Fibroblast of skin of left quadriceps (primary cell): ENCODE measurements around the gene TMEM139.

ENCODE experiments used
- DNase-seq, 2 experiments: peaks; one replicate each; pipeline ENCODE4 v3.0.0-alpha.2; 2013; ENCODE audit warnings: low read depth in 2 of 2

TMEM139 gene

GRCh38 chr7:143284591-143285469 lies at the start of gene TMEM139:
TSS of gene TMEM139 (plus strand) at chr7:143284958. CDS start at chr7:143285958, 1,000 bp downstream.
- no peak for DNase-seq

GRCh38 chr7:143235561-143235960 lies 49.2 kb upstream of the TMEM139 start:
- DNase-seq, result no peak

GRCh38 chr7:143236408-143236990 lies 48.3 kb upstream of the TMEM139 start:
- no peak for DNase-seq

GRCh38 chr7:143237366-143237765 lies 47.4 kb upstream of the TMEM139 start:
- no peak for DNase-seq

GRCh38 chr7:143238289-143238980 lies 46.3 kb upstream of the TMEM139 start:
- no peak for DNase-seq

GRCh38 chr7:143239813-143240212 lies 44.9 kb upstream of the TMEM139 start:
- no peak for DNase-seq

GRCh38 chr7:143240291-143241168 lies 44.2 kb upstream of the TMEM139 start:
- DNase-seq, result peak; percentile 70

GRCh38 chr7:143242306-143242705 lies 42.5 kb upstream of the TMEM139 start:
- no peak for DNase-seq

- no peak for DNase-seq
Observed at GRCh38 chr7:143243111-143243510, 41.6 kb upstream of the TMEM139 start.

- DNase-seq, result no peak
Observed at GRCh38 chr7:143243614-143244013, 41.1 kb upstream of the TMEM139 start.

- no peak for DNase-seq
Observed at GRCh38 chr7:143244321-143244720, 40.4 kb upstream of the TMEM139 start.

GRCh38 chr7:143245123-143245522 lies 39.6 kb upstream of the TMEM139 start:
- DNase-seq, result no peak

- DNase-seq, result no peak
Observed at GRCh38 chr7:143247372-143247771, 37.4 kb upstream of the TMEM139 start.

GRCh38 chr7:143248761-143249354 lies 35.9 kb upstream of the TMEM139 start:
- DNase-seq, result no peak

- no peak for DNase-seq
Observed at GRCh38 chr7:143250199-143250598, 34.6 kb upstream of the TMEM139 start.

GRCh38 chr7:143250822-143251221 lies 33.9 kb upstream of the TMEM139 start:
- DNase-seq, result no peak

- no peak for DNase-seq
Observed at GRCh38 chr7:143252006-143252405, 32.8 kb upstream of the TMEM139 start.

GRCh38 chr7:143255564-143255963 lies 29.2 kb upstream of the TMEM139 start:
- no peak for DNase-seq

GRCh38 chr7:143256325-143256724 lies 28.4 kb upstream of the TMEM139 start:
- no peak for DNase-seq

GRCh38 chr7:143256932-143257331 lies 27.8 kb upstream of the TMEM139 start:
- no peak for DNase-seq

GRCh38 chr7:143257501-143257900 lies 27.3 kb upstream of the TMEM139 start:
- DNase-seq, result no peak
